H1 (cell line): Measurements from ENCODE around the gene CRNN. TPM values are rescaled to one million over a fixed set of nuclear protein-coding genes. Genes with fewer than 3 reads are reported as not detected.

ENCODE experiments used
- CTCF ChIA-PET: fragments of 300-600 bp; sonication (Branson Sonifier 250); formaldehyde crosslinking; loops from one replicate; lab custom pipeline; 2021; ENCODE audit not compliant: partially characterized antibody; lab: Charles Lee
- POLR2A ChIA-PET: fragments of 300-600 bp; sonication (Branson Sonifier 250); formaldehyde crosslinking; loops from one replicate; lab custom pipeline; 2021; ENCODE audit warnings: inconsistent platforms; ENCODE audit not compliant: partially characterized antibody; lab: Charles Lee
- DNase-seq, 2 experiments: peaks; one replicate each; pipeline versions ENCODE4 v3.0.0 to v3.0.0-alpha.2; 2010 to 2022; ENCODE audit warnings: low spot score in 2 of 2, low read depth in 1 of 2, mixed read lengths in 1 of 2
- FAIRE-seq: peaks from 2 replicates; lab custom pipeline; 2011; peaks lifted over from hg19 to GRCh38; lab: Jason Lieb, UNC
- H2AFZ ChIP-seq: 2 replicates; pipeline ENCODE4 v1.8.1; 2012; ENCODE audit warnings: low read length, inconsistent platforms
- H2AK5ac ChIP-seq: 2 replicates; pipeline ENCODE4 v1.6.1; 2013; ENCODE audit warnings: low read depth, low read length
- H2BK120ac ChIP-seq: replicated peaks from 2 replicates; pipeline ENCODE3; 2013; ENCODE audit warnings: low read depth, low read length, inconsistent platforms
- H2BK12ac ChIP-seq: 2 replicates; pipeline ENCODE4 v1.6.1; 2013; ENCODE audit warnings: low read depth, low read length
- H2BK15ac ChIP-seq: 2 replicates; pipeline ENCODE4 v1.6.1; 2013; ENCODE audit warnings: low read length
- H2BK20ac ChIP-seq: 2 replicates; pipeline ENCODE4 v1.6.1; 2013; ENCODE audit warnings: low read length
- H2BK5ac ChIP-seq: 2 replicates; pipeline ENCODE4 v1.6.1; 2013; ENCODE audit warnings: low read depth, low read length
- H3K14ac ChIP-seq: 2 replicates; pipeline ENCODE4 v1.6.1; 2013; ENCODE audit warnings: inconsistent platforms; ENCODE audit not compliant: insufficient read length
- H3K18ac ChIP-seq: 2 replicates; pipeline ENCODE4 v1.6.1; 2013; ENCODE audit warnings: low read length; ENCODE audit errors: extremely low read depth
- H3K23ac ChIP-seq: 2 replicates; pipeline ENCODE4 v1.6.1; 2013; ENCODE audit warnings: inconsistent platforms; ENCODE audit not compliant: insufficient read length
- H3K23me2 ChIP-seq: 2 replicates; pipeline ENCODE4 v1.6.1; 2013; ENCODE audit warnings: low read depth, low read length
- H3K27ac ChIP-seq: 2 replicates; pipeline ENCODE4 v1.6.1; 2011; ENCODE audit warnings: low read depth, low read length, inconsistent platforms
- H3K27me3 ChIP-seq, 4 experiments: replicated peaks in 1 of 4; 1 replicate in 1 of 4; 2 replicates in 3 of 4; pipeline versions ENCODE4 v1.6.1 to v1.8.1; 2011 to 2013; ENCODE audit warnings: low read length in 3 of 4, mild to moderate bottlenecking in 3 of 4, inconsistent platforms in 2 of 4, mixed read lengths in 2 of 4, moderate library complexity in 1 of 4; ENCODE audit not compliant: control insufficient read depth in 3 of 4, insufficient read depth in 3 of 4; ENCODE audit errors: extremely low read depth in 1 of 4
- H3K36me3 ChIP-seq, 4 experiments: 2 replicates each; pipeline versions ENCODE4 v1.6.1 to v1.8.1; 2011 to 2013; ENCODE audit warnings: mild to moderate bottlenecking in 4 of 4, low read length in 3 of 4, moderate library complexity in 2 of 4, control low read depth in 1 of 4, inconsistent platforms in 1 of 4; ENCODE audit not compliant: insufficient read depth in 4 of 4, control insufficient read depth in 2 of 4
- H3K4ac ChIP-seq: replicated peaks from 2 replicates; pipeline ENCODE3; 2013; ENCODE audit warnings: low read length, low read depth, mixed read lengths, inconsistent platforms; ENCODE audit not compliant: insufficient read length
- H3K4me1 ChIP-seq, 4 experiments: replicated peaks in 1 of 4; 1 replicate in 1 of 4; 2 replicates in 3 of 4; pipeline versions ENCODE4 v1.6.1 to v1.8.1; 2011 to 2013; ENCODE audit warnings: low read length in 3 of 4, inconsistent platforms in 2 of 4, mixed read lengths in 1 of 4; ENCODE audit not compliant: insufficient read depth in 4 of 4, control insufficient read depth in 3 of 4
- H3K4me2 ChIP-seq, 2 experiments: 2 replicates each; pipeline versions ENCODE4 v1.6.1 to v1.8.1; 2011 to 2013; ENCODE audit warnings: low read depth in 2 of 2, low read length in 2 of 2, control low read depth in 1 of 2, inconsistent platforms in 1 of 2, mild to moderate bottlenecking in 1 of 2; ENCODE audit not compliant: insufficient read depth in 1 of 2
- H3K4me3 ChIP-seq, 4 experiments: fragments of 200-600, 300-600 bp in 1 of 4; sonication (generic), shearing (Covaris generic), sonication (Bioruptor Twin) in 1 of 4; 2 replicates each; pipeline versions ENCODE4 v1.5.1 to v1.8.1; 2011 to 2016; ENCODE audit warnings: low read length in 4 of 4, low read depth in 3 of 4, control low read depth in 2 of 4, inconsistent platforms in 2 of 4, mild to moderate bottlenecking in 2 of 4, mixed read lengths in 1 of 4, moderate library complexity in 1 of 4; ENCODE audit not compliant: insufficient read depth in 2 of 4; ENCODE audit errors: extremely low read depth in 1 of 4
- H3K56ac ChIP-seq: replicated peaks from 2 replicates; pipeline ENCODE3; 2013; ENCODE audit warnings: low read depth, mild to moderate bottlenecking, mixed read lengths, low read length, inconsistent platforms; ENCODE audit not compliant: insufficient read length
- H3K79me1 ChIP-seq: 2 replicates; pipeline ENCODE4 v1.6.1; 2013; ENCODE audit warnings: low read depth, low read length, control low read depth
- H3K79me2 ChIP-seq, 2 experiments: 2 replicates each; pipeline versions ENCODE4 v1.6.1 to v1.8.1; 2012 to 2013; ENCODE audit warnings: low read length in 2 of 2, mild to moderate bottlenecking in 2 of 2, inconsistent platforms in 1 of 2; ENCODE audit not compliant: insufficient read depth in 2 of 2, control insufficient read depth in 1 of 2
- H3K9ac ChIP-seq, 4 experiments: replicated peaks in 1 of 4; 1 replicate in 1 of 4; 2 replicates in 3 of 4; pipeline versions ENCODE4 v1.6.1 to v1.8.1; 2011 to 2013; ENCODE audit warnings: low read depth in 3 of 4, low read length in 3 of 4, control low read depth in 2 of 4, mild to moderate bottlenecking in 2 of 4, moderate library complexity in 2 of 4, inconsistent platforms in 1 of 4; ENCODE audit errors: extremely low read depth in 1 of 4
- H3K9me3 ChIP-seq, 2 experiments: 2 replicates each; pipeline versions ENCODE4 v1.6.1 to v1.8.1; 2012 to 2013; ENCODE audit warnings: mild to moderate bottlenecking in 2 of 2, moderate library complexity in 2 of 2, control low read depth in 1 of 2, inconsistent platforms in 1 of 2, low read depth in 1 of 2, low read length in 1 of 2, mixed read lengths in 1 of 2; ENCODE audit not compliant: insufficient read depth in 2 of 2
- H4K20me1 ChIP-seq, 2 experiments: replicated peaks in 1 of 2; 2 replicates each; pipeline versions ENCODE3 to v1.8.1; 2011 to 2013; ENCODE audit warnings: inconsistent platforms in 2 of 2, low read length in 2 of 2, mild to moderate bottlenecking in 1 of 2; ENCODE audit not compliant: insufficient read depth in 2 of 2, control insufficient read depth in 1 of 2
- H4K5ac ChIP-seq: 2 replicates; pipeline ENCODE4 v1.6.1; 2013; ENCODE audit warnings: low read length, low read depth, mixed read lengths, inconsistent platforms; ENCODE audit not compliant: insufficient read length
- H4K8ac ChIP-seq: 2 replicates; pipeline ENCODE4 v1.8.0; 2013; ENCODE audit warnings: mild to moderate bottlenecking, moderate library complexity, low read length, inconsistent platforms; ENCODE audit not compliant: insufficient read depth; ENCODE audit errors: extremely low read depth
- H4K91ac ChIP-seq: replicated peaks from 2 replicates; pipeline ENCODE3; 2013; ENCODE audit warnings: low read length, mixed read lengths, inconsistent platforms; ENCODE audit not compliant: insufficient read length
- ASH2L ChIP-seq: fragments of 200-600, 300-600 bp; sonication (generic); IDR thresholded peaks from one replicate; pipeline ENCODE4 v1.7.1; 2017; ENCODE audit warnings: low read length
- CBX5 ChIP-seq: fragments of 300-800, 300-1000 bp; sonication (generic); IDR thresholded peaks from 2 replicates; pipeline ENCODE4 v1.7.1; 2016; ENCODE audit warnings: antibody characterized with exemption, low read length, low read depth
- GABPA ChIP-seq: IDR thresholded peaks from 2 replicates; pipeline ENCODE4 v1.6.1; 2011; ENCODE audit warnings: mild to moderate bottlenecking, low read length, moderate library complexity, borderline replicate concordance; ENCODE audit not compliant: insufficient read depth
- GTF2F1 ChIP-seq: IDR thresholded peaks from 2 replicates; pipeline ENCODE4 v1.6.1; 2012; ENCODE audit warnings: low read depth, low read length, improper control_type of control experiment, borderline replicate concordance
- JUND ChIP-seq: IDR thresholded peaks from 2 replicates; pipeline ENCODE4 v1.6.1; 2011; ENCODE audit warnings: mild to moderate bottlenecking, improper control_type of control experiment, low read length
- KDM5A ChIP-seq: fragments of 200-600 bp; IDR thresholded peaks from 2 replicates; pipeline ENCODE4 v1.7.1; 2012; ENCODE audit warnings: mild to moderate bottlenecking, low read length, inconsistent platforms, mixed read lengths
- NRF1 ChIP-seq: IDR thresholded peaks from 2 replicates; pipeline ENCODE4 v1.6.1; 2011; ENCODE audit warnings: mild to moderate bottlenecking, low read depth, low read length, improper control_type of control experiment
- POLR2AphosphoS5 ChIP-seq: IDR thresholded peaks from 2 replicates; pipeline ENCODE4 v1.6.1; 2011; ENCODE audit warnings: low read depth, low read length
- RBBP5 ChIP-seq: IDR thresholded peaks from 2 replicates; pipeline ENCODE4 v1.7.1; 2012; ENCODE audit warnings: low read depth, mild to moderate bottlenecking, inconsistent platforms, low read length, moderate library complexity, borderline replicate concordance
- RFX5 ChIP-seq: IDR thresholded peaks from 2 replicates; pipeline ENCODE4 v1.6.1; 2011; ENCODE audit warnings: low read depth, low read length, improper control_type of control experiment, borderline replicate concordance
- RNF2 ChIP-seq: fragments of 200-900, 300-1000 bp; sonication (generic); IDR thresholded peaks from 2 replicates; pipeline ENCODE4 v1.7.1; 2016; ENCODE audit warnings: borderline replicate concordance, low read depth, mild to moderate bottlenecking, antibody characterized with exemption, low read length; ENCODE audit not compliant: poor library complexity, severe bottlenecking; ENCODE audit errors: missing control alignments
- TCF12 ChIP-seq: IDR thresholded peaks from 2 replicates; pipeline ENCODE4 v1.6.1; 2011; ENCODE audit warnings: low read depth, mild to moderate bottlenecking, low read length
- whole genome bisulfite sequencing, 2 experiments: shearing (Covaris generic) in 1 of 2; methylation state at CpG; one replicate each; pipeline versions ENCODE4 v1.1.6 to v1.1.7; 2013 to 2015; ENCODE audit warnings: low lambda C conversion rate in 2 of 2, mixed read lengths in 2 of 2, inconsistent platforms in 1 of 2, low coverage in 1 of 2, missing lambda C conversion rate in 1 of 2; ENCODE audit not compliant: insufficient replicate concordance in 2 of 2, insufficient coverage in 1 of 2, insufficient read length in 1 of 2; ENCODE audit errors: extremely low coverage in 1 of 2, missing lambda C conversion rate in 1 of 2; 5-methylcytosine and 5-hydroxymethylcytosine counted together
- polyA plus RNA-seq, 7 experiments: library from polyadenylated mRNA; depleted of rRNA in 3 of 7; stranded (reverse) in 5 of 7; unstranded in 2 of 7; fragments of >200 nt in 5 of 7; fragments of 200-250 nt in 2 of 7; gene quantifications; 1 replicate in 5 of 7; 2 replicates in 1 of 7; 4 replicates in 1 of 7; pipeline versions ENCODE4 v1.2.1 to v1.2.3, GENCODE V29; 2011 to 2013; ENCODE audit warnings: missing spikeins in 2 of 7, mixed read lengths in 2 of 7
- total RNA-seq: library from RNA; stranded (reverse); fragmentation: NEBNext Ultra II Directional; extraction: Animal tissue kit (Norgen Biotek cat#: 25700); gene quantifications from 2 replicates; pipeline ENCODE4 v1.2.1, GENCODE V29; 2021

The CRNN gene
- total and polyA plus RNA-seq, 2 of the 8 experiments (the other 6 are each of a cell fraction or from before 2014, with no cell fraction given): not detected

DNA sequence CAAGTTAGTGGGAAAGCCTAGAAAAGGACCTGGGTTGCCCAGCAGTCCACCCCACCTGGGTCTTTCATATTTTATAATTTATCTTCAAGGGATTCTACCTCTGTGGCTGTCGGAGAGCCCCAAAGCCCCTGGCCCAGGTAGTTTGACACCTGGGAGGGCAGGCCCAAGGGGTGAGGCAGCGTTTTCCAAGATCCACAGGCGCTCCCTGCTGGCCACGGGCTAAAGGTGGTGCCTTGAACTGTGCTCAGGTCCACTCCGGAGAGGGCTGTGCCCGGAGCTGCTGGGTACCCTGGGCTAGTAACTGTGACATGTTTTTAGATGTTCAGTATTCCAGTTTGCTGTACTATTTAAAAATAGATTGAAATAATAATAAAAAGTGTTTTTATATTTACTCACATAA is 37.2 kb upstream of the CRNN start:
- H3K18ac ChIP-seq: no peak overlapping the region
- FAIRE-seq: no peak
- CTCF ChIA-PET: interaction anchor here (0.7 kb wide), 1 partner anchor 405 kb away, joined by 3 read pairs; no protein-coding TSS in a partner anchor
- no peak overlapping the region for H2BK5ac ChIP-seq
- H2BK120ac ChIP-seq: no peak overlapping the region
- no peak overlapping the region for H2BK12ac ChIP-seq
- H3K4me3 ChIP-seq: no peak overlapping the region
- no peak overlapping the region for H2BK20ac ChIP-seq
- H3K4ac ChIP-seq: no peak overlapping the region
- H3K79me1 ChIP-seq: no peaks in the 10 kb centered on the region
- H4K20me1 ChIP-seq: no peaks in the 10 kb centered on the region
- H3K79me2 ChIP-seq: no peaks in the 10 kb centered on the region
- no peak overlapping the region for H3K14ac ChIP-seq
- H3K23ac ChIP-seq: no peak overlapping the region
- no peak overlapping the region for H4K5ac ChIP-seq
- peaks cover 52 to 66% of the 10 kb centered on the region in 2 experiments for H3K9me3 ChIP-seq
- no peak overlapping the region for H4K91ac ChIP-seq
- no peak overlapping the region for H2AFZ ChIP-seq
- H3K56ac ChIP-seq: no peak overlapping the region
- H2AK5ac ChIP-seq: no peak overlapping the region
- no peak overlapping the region for H3K27ac ChIP-seq
- no peak overlapping the region for H3K9ac ChIP-seq
- H2BK15ac ChIP-seq: no peak overlapping the region
- TF ChIP-seq RFX5: no peak
- TF ChIP-seq NRF1: no peak
- TF ChIP-seq RNF2: no peak
- TF ChIP-seq JUND: no peak
- TF ChIP-seq KDM5A: no peak
- no peak for TF ChIP-seq GABPA
- TF ChIP-seq POLR2AphosphoS5: no peak
- TF ChIP-seq TCF12: no peak
- TF ChIP-seq ASH2L: no peak
- no peak for TF ChIP-seq CBX5
- no peak for TF ChIP-seq RBBP5
- TF ChIP-seq GTF2F1: no peak
- H3K36me3 ChIP-seq: no peaks in the 10 kb centered on the region
- POLR2A ChIA-PET: no interaction called here
- no peaks in the 10 kb centered on the region for H3K27me3 ChIP-seq
- no peaks in the 10 kb centered on the region; the same call in 1 of the 2 replicates for H3K23me2 ChIP-seq
- no peak overlapping the region for H4K8ac ChIP-seq
- H3K4me2 ChIP-seq: no peak overlapping the region
- WGBS, 2 experiments: 80% methylated on average over 6 of the region's 6 CpGs; no CpG with 5 or more reads in 1 of the 2 experiments
- no peak for DNase-seq
- no peaks in the 10 kb centered on the region for H3K4me1 ChIP-seq
